Measurements from ENCODE around the gene GSG1L.

Gene GSG1L

GRCh38 chr16:27817038-27817437 is 246.5 kb downstream of the GSG1L start:
- H3K27me3 ChIP-seq (ENCODE audit: control insufficient read depth in 5 of 5, insufficient read depth in 4 of 5, low read length in 5 of 5), result peaks cover 18 to 24% (median 21%) of the 10 kb centered on the region in 5 donors
- H3K4me1 ChIP-seq (ENCODE audit: control insufficient read depth in 5 of 5, insufficient read depth in 5 of 5, low read length in 5 of 5), result no peaks in the 10 kb centered on the region
- H3K9me3 ChIP-seq (ENCODE audit: control insufficient read depth in 5 of 5, low read length in 5 of 5), result peaks cover 0 to 4% (median 0%) of the 10 kb centered on the region in 5 donors
- no peak overlapping the region for H3K4me3 ChIP-seq (ENCODE audit: low read depth in 1 of 5, low read length in 5 of 5)
- no peaks in the 10 kb centered on the region for H3K36me3 ChIP-seq (ENCODE audit: control insufficient read depth in 5 of 5, insufficient read depth in 5 of 5, low read length in 5 of 5)
- H3K9ac ChIP-seq (ENCODE audit: low read length in 5 of 5), result no peak overlapping the region
- no peak overlapping the region for H3K27ac ChIP-seq (ENCODE audit: low read depth, low read length)

GRCh38 chr16:27816561-27816960 is 247.0 kb downstream of the GSG1L start:
- Histone ChIP-seq H3K36me3 (ENCODE audit: control insufficient read depth in 5 of 5, insufficient read depth in 5 of 5, low read length in 5 of 5) (no peaks in the 10 kb centered on the region), H3K27me3 (ENCODE audit: control insufficient read depth in 5 of 5, insufficient read depth in 4 of 5, low read length in 5 of 5) (peaks cover 18 to 24% (median 21%) of the 10 kb centered on the region in 5 donors), H3K9ac (ENCODE audit: low read length in 5 of 5) (no peak overlapping the region), H3K27ac (ENCODE audit: low read depth, low read length) (no peak overlapping the region), H3K4me3 (ENCODE audit: low read depth in 1 of 5, low read length in 5 of 5) (no peak overlapping the region), H3K9me3 (ENCODE audit: control insufficient read depth in 5 of 5, low read length in 5 of 5) (peaks cover 0 to 4% (median 0%) of the 10 kb centered on the region in 5 donors), H3K4me1 (ENCODE audit: control insufficient read depth in 5 of 5, insufficient read depth in 5 of 5, low read length in 5 of 5) (no peaks in the 10 kb centered on the region)

- peaks cover 3 to 14% (median 7%) of the 10 kb centered on the region in 5 donors for H3K9me3 ChIP-seq (ENCODE audit: control insufficient read depth in 5 of 5, low read length in 5 of 5)
- H3K27ac ChIP-seq (ENCODE audit: low read depth, low read length), result no peak overlapping the region
- H3K4me1 ChIP-seq (ENCODE audit: control insufficient read depth in 5 of 5, insufficient read depth in 5 of 5, low read length in 5 of 5), result no peaks in the 10 kb centered on the region
- H3K36me3 ChIP-seq (ENCODE audit: control insufficient read depth in 5 of 5, insufficient read depth in 5 of 5, low read length in 5 of 5), result no peaks in the 10 kb centered on the region
- peaks cover 7 to 23% (median 13%) of the 10 kb centered on the region in 5 donors for H3K27me3 ChIP-seq (ENCODE audit: control insufficient read depth in 5 of 5, insufficient read depth in 4 of 5, low read length in 5 of 5)
- H3K9ac ChIP-seq (ENCODE audit: low read length in 5 of 5), result no peak overlapping the region
- no peak overlapping the region for H3K4me3 ChIP-seq (ENCODE audit: low read depth in 1 of 5, low read length in 5 of 5)
Measured at GRCh38 chr16:27813591-27813990, 249.9 kb downstream of the GSG1L start.

GRCh38 chr16:27811881-27812280 is 251.6 kb downstream of the GSG1L start:
- no peak overlapping the region for H3K27ac ChIP-seq (ENCODE audit: low read depth, low read length)
- H3K4me1 ChIP-seq (ENCODE audit: control insufficient read depth in 5 of 5, insufficient read depth in 5 of 5, low read length in 5 of 5), result no peaks in the 10 kb centered on the region
- H3K27me3 ChIP-seq (ENCODE audit: control insufficient read depth in 5 of 5, insufficient read depth in 4 of 5, low read length in 5 of 5), result peaks cover 6 to 13% (median 8%) of the 10 kb centered on the region in 5 donors
- H3K9ac ChIP-seq (ENCODE audit: low read length in 5 of 5), result no peak overlapping the region
- no peak overlapping the region for H3K4me3 ChIP-seq (ENCODE audit: low read depth in 1 of 5, low read length in 5 of 5)
- peaks cover 3 to 14% (median 7%) of the 10 kb centered on the region in 5 donors for H3K9me3 ChIP-seq (ENCODE audit: control insufficient read depth in 5 of 5, low read length in 5 of 5)
- no peaks in the 10 kb centered on the region for H3K36me3 ChIP-seq (ENCODE audit: control insufficient read depth in 5 of 5, insufficient read depth in 5 of 5, low read length in 5 of 5)

GRCh38 chr16:27806986-27807385 is 256.5 kb downstream of the GSG1L start:
- Histone ChIP-seq H3K4me3 (ENCODE audit: low read depth in 1 of 5, low read length in 5 of 5) (no peak overlapping the region), H3K27ac (ENCODE audit: low read depth, low read length) (no peak overlapping the region), H3K27me3 (ENCODE audit: control insufficient read depth in 5 of 5, insufficient read depth in 4 of 5, low read length in 5 of 5) (peaks cover 9 to 17% (median 10%) of the 10 kb centered on the region in 5 donors), H3K4me1 (ENCODE audit: control insufficient read depth in 5 of 5, insufficient read depth in 5 of 5, low read length in 5 of 5) (no peaks in the 10 kb centered on the region), H3K9ac (ENCODE audit: low read length in 5 of 5) (no peak overlapping the region), H3K9me3 (ENCODE audit: control insufficient read depth in 5 of 5, low read length in 5 of 5) (peaks cover 3 to 14% (median 6%) of the 10 kb centered on the region in 5 donors), H3K36me3 (ENCODE audit: control insufficient read depth in 5 of 5, insufficient read depth in 5 of 5, low read length in 5 of 5) (no peaks in the 10 kb centered on the region)

- Histone ChIP-seq H3K9me3 (ENCODE audit: control insufficient read depth in 5 of 5, low read length in 5 of 5) (peaks cover 3 to 14% (median 6%) of the 10 kb centered on the region in 5 donors), H3K36me3 (ENCODE audit: control insufficient read depth in 5 of 5, insufficient read depth in 5 of 5, low read length in 5 of 5) (no peaks in the 10 kb centered on the region), H3K4me3 (ENCODE audit: low read depth in 1 of 5, low read length in 5 of 5) (no peak overlapping the region), H3K4me1 (ENCODE audit: control insufficient read depth in 5 of 5, insufficient read depth in 5 of 5, low read length in 5 of 5) (peaks cover 0 to 5% (median 0%) of the 10 kb centered on the region in 5 donors), H3K27ac (ENCODE audit: low read depth, low read length) (no peak overlapping the region), H3K27me3 (ENCODE audit: control insufficient read depth in 5 of 5, insufficient read depth in 4 of 5, low read length in 5 of 5) (peaks cover 9 to 17% (median 10%) of the 10 kb centered on the region in 5 donors), H3K9ac (ENCODE audit: low read length in 5 of 5) (no peak overlapping the region)
Measured at GRCh38 chr16:27806388-27806787, 257.1 kb downstream of the GSG1L start.

GRCh38 chr16:27805828-27806351 is 257.6 kb downstream of the GSG1L start:
- peaks cover 0 to 8% (median 4%) of the 10 kb centered on the region in 5 donors for H3K4me1 ChIP-seq (ENCODE audit: control insufficient read depth in 5 of 5, insufficient read depth in 5 of 5, low read length in 5 of 5)
- H3K4me3 ChIP-seq (ENCODE audit: low read depth in 1 of 5, low read length in 5 of 5), result no peak overlapping the region
- peaks cover 3 to 14% (median 6%) of the 10 kb centered on the region in 5 donors for H3K9me3 ChIP-seq (ENCODE audit: control insufficient read depth in 5 of 5, low read length in 5 of 5)
- H3K27me3 ChIP-seq (ENCODE audit: control insufficient read depth in 5 of 5, insufficient read depth in 4 of 5, low read length in 5 of 5), result peaks cover 9 to 17% (median 10%) of the 10 kb centered on the region in 5 donors
- no peaks in the 10 kb centered on the region for H3K36me3 ChIP-seq (ENCODE audit: control insufficient read depth in 5 of 5, insufficient read depth in 5 of 5, low read length in 5 of 5)
- no peak overlapping the region for H3K27ac ChIP-seq (ENCODE audit: low read depth, low read length)
- no peak overlapping the region for H3K9ac ChIP-seq (ENCODE audit: low read length in 5 of 5)

GRCh38 chr16:27803775-27804549 is 259.6 kb downstream of the GSG1L start:
- H3K36me3 ChIP-seq (ENCODE audit: control insufficient read depth in 5 of 5, insufficient read depth in 5 of 5, low read length in 5 of 5), result no peaks in the 10 kb centered on the region
- no peak overlapping the region for H3K4me3 ChIP-seq (ENCODE audit: low read depth in 1 of 5, low read length in 5 of 5)
- no peak overlapping the region for H3K9ac ChIP-seq (ENCODE audit: low read length in 5 of 5)
- H3K27me3 ChIP-seq (ENCODE audit: control insufficient read depth in 5 of 5, insufficient read depth in 4 of 5, low read length in 5 of 5), result peaks cover 10 to 20% (median 12%) of the 10 kb centered on the region in 5 donors
- H3K4me1 ChIP-seq (ENCODE audit: control insufficient read depth in 5 of 5, insufficient read depth in 5 of 5, low read length in 5 of 5), result peaks cover 0 to 8% (median 4%) of the 10 kb centered on the region in 5 donors
- H3K9me3 ChIP-seq (ENCODE audit: control insufficient read depth in 5 of 5, low read length in 5 of 5), result peaks cover 0 to 2% (median 0%) of the 10 kb centered on the region in 5 donors
- H3K27ac ChIP-seq (ENCODE audit: low read depth, low read length), result no peak overlapping the region

GRCh38 chr16:27802664-27803439 is 260.7 kb downstream of the GSG1L start:
- no peaks in the 10 kb centered on the region for H3K9me3 ChIP-seq (ENCODE audit: control insufficient read depth in 5 of 5, low read length in 5 of 5)
- H3K36me3 ChIP-seq (ENCODE audit: control insufficient read depth in 5 of 5, insufficient read depth in 5 of 5, low read length in 5 of 5), result no peaks in the 10 kb centered on the region
- peaks cover 0 to 12% (median 4%) of the 10 kb centered on the region in 5 donors for H3K4me1 ChIP-seq (ENCODE audit: control insufficient read depth in 5 of 5, insufficient read depth in 5 of 5, low read length in 5 of 5)
- no peak overlapping the region for H3K27ac ChIP-seq (ENCODE audit: low read depth, low read length)
- H3K4me3 ChIP-seq (ENCODE audit: low read depth in 1 of 5, low read length in 5 of 5), result no peak overlapping the region
- H3K27me3 ChIP-seq (ENCODE audit: control insufficient read depth in 5 of 5, insufficient read depth in 4 of 5, low read length in 5 of 5), result peaks cover 10 to 17% (median 12%) of the 10 kb centered on the region in 5 donors
- no peak overlapping the region for H3K9ac ChIP-seq (ENCODE audit: low read length in 5 of 5)

All from subcutaneous abdominal adipose tissue (tissue), 5 donors.